Kidney (tissue), 14 donors: ENCODE measurements around the gene FYB2. TPM values are rescaled to one million over a fixed set of nuclear protein-coding genes. Genes with fewer than 3 reads are reported as not detected.
A peak's percentile ranks its signal among the peaks of the same experiment; 100 is the strongest.

ENCODE experiments used
- DNase-seq, 5 donors: peaks; one replicate each; pipeline ENCODE4 v3.0.0-alpha.2; 2013 to 2020
- FAIRE-seq: peaks from 2 replicates; lab custom pipeline; 2012; peaks lifted over from hg19 to GRCh38; lab: Jason Lieb, UNC
- H3K27ac ChIP-seq, 2 donors: one replicate each; pipeline ENCODE4 v1.7.0; 2013; ENCODE audit warnings: low read depth in 2 of 2, low read length in 2 of 2, inconsistent platforms in 1 of 2
- H3K27me3 ChIP-seq: one replicate; pipeline ENCODE4 v1.7.1; 2013; ENCODE audit warnings: low read length, inconsistent platforms; ENCODE audit not compliant: control insufficient read depth, insufficient read depth
- H3K36me3 ChIP-seq, 3 donors: one replicate each; pipeline versions ENCODE4 v1.7.0 to v1.7.1; 2013; ENCODE audit warnings: low read length in 3 of 3, control low read depth in 1 of 3, inconsistent platforms in 1 of 3; ENCODE audit not compliant: insufficient read depth in 3 of 3, control insufficient read depth in 2 of 3
- H3K4me1 ChIP-seq, 3 donors: one replicate each; pipeline versions ENCODE4 v1.7.0 to v1.7.1; 2013; ENCODE audit warnings: low read length in 3 of 3, inconsistent platforms in 1 of 3, low read depth in 1 of 3; ENCODE audit not compliant: control insufficient read depth in 2 of 3, insufficient read depth in 2 of 3
- H3K4me3 ChIP-seq, 3 donors: one replicate each; pipeline versions ENCODE4 v1.7.0 to v1.8.1; 2013; ENCODE audit warnings: low read length in 3 of 3, control low read depth in 1 of 3, inconsistent platforms in 1 of 3
- H3K9ac ChIP-seq, 3 donors: one replicate each; pipeline versions ENCODE4 v1.7.0 to v1.7.1; 2013; ENCODE audit warnings: low read length in 3 of 3, control low read depth in 1 of 3, inconsistent platforms in 1 of 3
- H3K9me3 ChIP-seq, 3 donors: one replicate each; pipeline versions ENCODE4 v1.7.0 to v1.7.1; 2013; ENCODE audit warnings: low read length in 3 of 3, control low read depth in 1 of 3, inconsistent platforms in 1 of 3; ENCODE audit not compliant: control insufficient read depth in 2 of 3, insufficient read depth in 1 of 3
- intact Hi-C: fragments of 100-400 bp; cut with DNase I; formaldehyde crosslinking; loops from one replicate; pipeline ENCODE4 v1.11.1; 2022
- polyA plus RNA-seq: library from polyadenylated mRNA; stranded (reverse); fragments of 350-450 nt; fragmentation: Illumina TruSeq; extraction: RNeasy Lipid Tissue Mini Kit (QIAGEN cat#74804); gene quantifications from one replicate; pipeline ENCODE4 v1.2.3, GENCODE V29; 2014; ENCODE audit warnings: low read depth, low replicate concordance; ENCODE audit not compliant: insufficient read depth
- total RNA-seq: library from RNA; stranded (reverse); fragmentation: NEBNext Ultra II Directional; extraction: Animal tissue kit (Norgen Biotek cat#: 25700); gene quantifications from one replicate; pipeline ENCODE4 v1.2.1, GENCODE V29; 2021
- TF ChIP-seq, protein P1 (sequence below): IDR thresholded peaks from 3 replicates; pipeline ENCODE4 v1.5.1; 2012; ENCODE audit warnings: mild to moderate bottlenecking, moderate library complexity, borderline replicate concordance; ENCODE audit not compliant: insufficient read depth; ENCODE audit errors: extremely low read depth
- donor health status: control.
- donor health status: control.
- donor health status: control.
- donor health status: control.
- donor health status: control.
- donor health status: DM: yes; HTN: yes; CAD: no.
- donor health status: Normal renal cell carcinoma (clear cell type).

FYB2 gene
- total and polyA plus RNA-seq, 2 donors from 2014 or later, result 5.5 to 7.9 TPM

DNA sequence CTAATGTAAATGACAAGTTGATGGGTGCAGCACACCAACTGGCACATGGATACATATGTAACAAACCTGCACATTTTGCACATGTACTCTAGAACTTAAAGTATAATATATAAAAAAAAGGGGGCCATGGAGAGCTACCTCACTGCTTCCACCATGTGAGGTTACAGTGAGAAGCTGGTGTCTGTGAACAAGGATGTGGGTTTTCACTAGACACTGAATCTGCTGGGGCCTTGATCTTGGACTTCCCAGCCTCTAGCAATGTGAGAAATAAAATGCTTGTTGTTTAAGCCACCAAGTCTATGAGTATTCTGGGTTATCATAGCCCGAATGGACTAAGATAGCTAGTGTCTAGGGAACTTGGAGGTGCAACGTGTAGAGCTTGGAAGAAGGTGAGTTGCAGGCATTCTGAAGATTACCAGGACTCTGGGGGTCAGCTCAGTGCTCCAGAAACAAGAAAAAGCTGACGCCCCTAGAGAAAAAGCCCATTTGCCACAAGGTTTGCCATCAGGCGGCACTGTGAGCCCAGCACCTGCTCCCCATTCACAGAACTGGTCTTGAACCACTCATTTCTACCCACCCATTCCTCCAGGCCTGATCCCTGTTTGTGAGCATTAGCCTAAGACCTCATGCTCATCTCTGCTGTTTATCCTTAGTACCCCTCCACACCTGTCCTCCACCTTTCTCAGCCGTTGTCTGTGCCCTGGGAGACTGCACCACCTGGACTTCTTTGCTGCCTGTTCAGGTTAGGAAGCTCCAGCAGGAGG is 15.1 kb upstream of the FYB2 start:
- no peaks in the 10 kb centered on the region for H3K36me3 ChIP-seq
- TF ChIP-seq, protein P1, sequence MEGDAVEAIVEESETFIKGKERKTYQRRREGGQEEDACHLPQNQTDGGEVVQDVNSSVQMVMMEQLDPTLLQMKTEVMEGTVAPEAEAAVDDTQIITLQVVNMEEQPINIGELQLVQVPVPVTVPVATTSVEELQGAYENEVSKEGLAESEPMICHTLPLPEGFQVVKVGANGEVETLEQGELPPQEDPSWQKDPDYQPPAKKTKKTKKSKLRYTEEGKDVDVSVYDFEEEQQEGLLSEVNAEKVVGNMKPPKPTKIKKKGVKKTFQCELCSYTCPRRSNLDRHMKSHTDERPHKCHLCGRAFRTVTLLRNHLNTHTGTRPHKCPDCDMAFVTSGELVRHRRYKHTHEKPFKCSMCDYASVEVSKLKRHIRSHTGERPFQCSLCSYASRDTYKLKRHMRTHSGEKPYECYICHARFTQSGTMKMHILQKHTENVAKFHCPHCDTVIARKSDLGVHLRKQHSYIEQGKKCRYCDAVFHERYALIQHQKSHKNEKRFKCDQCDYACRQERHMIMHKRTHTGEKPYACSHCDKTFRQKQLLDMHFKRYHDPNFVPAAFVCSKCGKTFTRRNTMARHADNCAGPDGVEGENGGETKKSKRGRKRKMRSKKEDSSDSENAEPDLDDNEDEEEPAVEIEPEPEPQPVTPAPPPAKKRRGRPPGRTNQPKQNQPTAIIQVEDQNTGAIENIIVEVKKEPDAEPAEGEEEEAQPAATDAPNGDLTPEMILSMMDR, result no peak
- peaks cover 0 to 2% (median 0%) of the 10 kb centered on the region in 3 donors for H3K4me1 ChIP-seq
- intact Hi-C loops, result no loop called here
- no peak overlapping the region for H3K27ac ChIP-seq
- DNase-seq (peak in 1 of 5 donors; percentile 23), FAIRE-seq (no peak)
- H3K9ac ChIP-seq, result no peak overlapping the region
- no peaks in the 10 kb centered on the region for H3K27me3 ChIP-seq
- H3K9me3 ChIP-seq, result no peaks in the 10 kb centered on the region
- H3K4me3 ChIP-seq, result no peak overlapping the region

DNA sequence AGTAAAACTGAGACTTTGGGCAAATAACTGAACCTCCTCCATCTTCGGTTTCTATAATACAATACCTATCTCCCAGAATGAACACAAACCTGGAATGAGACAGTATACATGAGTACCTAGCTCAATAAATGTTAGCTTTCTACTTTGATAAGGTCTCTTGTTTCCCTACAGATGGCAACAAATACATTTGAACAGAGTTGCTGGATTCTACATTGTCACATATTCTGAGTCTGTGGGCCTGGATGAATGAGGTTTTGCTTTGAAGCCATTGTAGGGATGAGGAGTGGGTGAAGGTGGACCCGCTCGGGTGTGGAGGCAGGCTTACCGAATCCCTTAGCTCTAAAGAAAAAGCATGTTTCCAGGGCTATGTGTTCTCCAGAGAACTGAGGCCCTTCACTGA is 13.9 kb upstream of the FYB2 start:
- Histone ChIP-seq H3K9ac (no peak overlapping the region), H3K9me3 (no peaks in the 10 kb centered on the region), H3K4me3 (no peak overlapping the region), H3K4me1 (peaks cover 0 to 2% (median 0%) of the 10 kb centered on the region in 3 donors), H3K27me3 (no peaks in the 10 kb centered on the region), H3K36me3 (no peaks in the 10 kb centered on the region), H3K27ac (no peak overlapping the region)
- intact Hi-C loops, result no loop called here
- FAIRE-seq (no peak), DNase-seq (peak in 1 of 5 donors; percentile 9)
- TF ChIP-seq, protein P1, result no peak

DNA sequence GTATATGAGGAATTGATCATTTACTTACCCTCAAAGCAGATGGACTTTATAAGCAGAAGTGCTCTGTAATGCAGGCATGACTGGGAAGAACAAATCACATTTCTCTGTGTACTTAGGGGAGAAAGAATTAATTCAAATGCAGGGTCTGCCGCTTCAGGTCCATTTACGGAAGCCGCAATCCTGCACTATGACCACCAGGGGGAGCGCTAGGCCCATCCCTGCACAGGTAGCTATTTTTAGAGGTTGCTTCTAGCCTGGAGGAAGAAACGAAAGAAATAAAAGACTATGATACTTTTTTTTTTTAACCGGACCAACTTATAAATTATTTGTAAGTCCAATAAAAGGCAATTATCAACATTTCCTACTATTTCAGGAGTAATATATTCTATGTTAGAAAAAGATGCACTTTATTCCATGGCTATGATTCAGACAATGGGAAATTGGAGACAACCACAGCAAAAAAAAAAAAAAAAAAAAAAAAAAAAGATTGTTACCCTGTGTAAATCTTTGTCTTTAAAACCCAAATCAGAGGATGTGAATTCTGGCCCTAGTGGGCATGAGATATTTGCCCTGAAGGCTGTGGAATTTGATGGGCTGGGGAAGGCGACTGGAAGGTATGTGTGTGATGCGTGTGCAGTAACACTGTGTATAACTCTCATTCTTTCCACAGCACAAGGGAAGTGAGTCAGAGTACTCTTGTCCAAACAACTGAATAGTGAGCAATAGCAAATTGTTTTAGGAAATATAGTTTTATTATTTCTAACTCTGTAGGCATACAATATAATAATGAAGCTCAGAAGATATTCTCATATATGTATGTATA is 12.9 kb upstream of the FYB2 start:
- no peak overlapping the region for H3K9ac ChIP-seq

More for the DNA sequence above, 12.9 kb upstream of the FYB2 start:
- Histone ChIP-seq H3K27me3 (no peaks in the 10 kb centered on the region), H3K9me3 (no peaks in the 10 kb centered on the region), H3K4me1 (no peaks in the 10 kb centered on the region), H3K27ac (no peak overlapping the region), H3K36me3 (no peaks in the 10 kb centered on the region), H3K4me3 (no peak overlapping the region)
- FAIRE-seq (peak; percentile 97), DNase-seq (peak in 4 of 5 donors; percentile 84 to 93 (median 86))
- TF ChIP-seq, protein P1, result peak; percentile 97
- intact Hi-C loops, result no loop called here
